Psoas muscle (tissue), 8 donors: ENCODE data around the gene ZFP82. TPM values are rescaled to one million over a fixed set of nuclear protein-coding genes. Genes with fewer than 3 reads are reported as not detected.

ENCODE experiments used
- ATAC-seq, 4 donors: fragments of 200-7000 bp; cut with Tn5 transposase; one replicate each; pipeline ENCODE4 v1.9.1; 2020; ENCODE audit warnings: moderate library complexity in 3 of 4, mild to moderate bottlenecking in 2 of 4
- DNase-seq, 2 donors: peaks; one replicate each; pipeline ENCODE4 v3.0.0-alpha.2; 2020
- H3K27ac ChIP-seq: fragments of 200-600 bp; one replicate; pipeline ENCODE4 v1.8.0; 2022
- H3K27me3 ChIP-seq, 3 donors: fragments of 200-600 bp in 1 of 3; one replicate each; pipeline versions ENCODE4 v1.6.1 to v1.8.0; 2013 to 2022; ENCODE audit warnings: low read length in 2 of 3, mild to moderate bottlenecking in 2 of 3, moderate library complexity in 1 of 3; ENCODE audit not compliant: insufficient read depth in 3 of 3
- H3K36me3 ChIP-seq, 2 donors: fragments of 200-600 bp in 1 of 2; one replicate each; pipeline versions ENCODE4 v1.6.1 to v1.8.0; 2013 to 2022; ENCODE audit warnings: low read depth in 1 of 2, mild to moderate bottlenecking in 1 of 2, moderate library complexity in 1 of 2; ENCODE audit not compliant: insufficient read depth in 1 of 2
- H3K4me1 ChIP-seq: fragments of 200-600 bp; one replicate; pipeline ENCODE4 v1.8.0; 2022
- H3K4me3 ChIP-seq: fragments of 200-600 bp; one replicate; pipeline ENCODE4 v1.8.0; 2022; ENCODE audit warnings: mild to moderate bottlenecking
- H3K9me3 ChIP-seq: fragments of 200-600 bp; one replicate; pipeline ENCODE4 v1.8.0; 2022
- WGBS, 3 donors: extraction: QIAGEN DNeasy Blood & Tissue Kit; methylation state at CpG; one replicate each; pipeline versions ENCODE4 v1.1.6 to v1.1.7; 2013; 5-methylcytosine and 5-hydroxymethylcytosine counted together
- intact Hi-C, 2 donors: fragments of 100-400 bp; cut with DNase I; formaldehyde crosslinking; loops; one replicate each; pipeline versions ENCODE4 v1.11.0 to v1.14.2; 2022
- polyA plus RNA-seq, 3 donors: library from polyadenylated mRNA; stranded (reverse); fragments of 200-250 nt; gene quantifications; one replicate each; pipeline ENCODE4 v1.2.3, GENCODE V29; 2013
- total RNA-seq, 4 donors: library from RNA; stranded (reverse); fragmentation: NEBNext Ultra II Directional in 2 of 4; extraction: Animal tissue kit (Norgen Biotek cat#: 25700) in 2 of 4; gene quantifications; one replicate each; pipeline versions ENCODE4 v1.2.1 to v1.2.4, GENCODE V29; 2021 to 2023
- TF ChIP-seq, protein P1 (sequence below): fragments of 200-600 bp; IDR thresholded peaks from one replicate; pipeline ENCODE4 v1.8.0; 2022; ENCODE audit warnings: antibody characterized with exemption
- donor health status: healthy with polysubstance abuse.
- donor health status: DM: no; HTN: no; CAD: no; lungs with moderate emphysema.
- donor health status: Bipolar disorder and iron deficiency.
- donor health status: healthy.
- donor health status: DM: yes; HTN: yes; CAD: no.
- donor health status: DM: no; HTN: no; CAD: no.
- donor health status: DM: no; HTN: no; CAD: no.
- donor health status: DM: yes; HTN: yes; CAD: no.

ZFP82 gene
- total and polyA plus RNA-seq, 7 donors: 0.55 to 2.1 (median 1.1) TPM

DNA sequence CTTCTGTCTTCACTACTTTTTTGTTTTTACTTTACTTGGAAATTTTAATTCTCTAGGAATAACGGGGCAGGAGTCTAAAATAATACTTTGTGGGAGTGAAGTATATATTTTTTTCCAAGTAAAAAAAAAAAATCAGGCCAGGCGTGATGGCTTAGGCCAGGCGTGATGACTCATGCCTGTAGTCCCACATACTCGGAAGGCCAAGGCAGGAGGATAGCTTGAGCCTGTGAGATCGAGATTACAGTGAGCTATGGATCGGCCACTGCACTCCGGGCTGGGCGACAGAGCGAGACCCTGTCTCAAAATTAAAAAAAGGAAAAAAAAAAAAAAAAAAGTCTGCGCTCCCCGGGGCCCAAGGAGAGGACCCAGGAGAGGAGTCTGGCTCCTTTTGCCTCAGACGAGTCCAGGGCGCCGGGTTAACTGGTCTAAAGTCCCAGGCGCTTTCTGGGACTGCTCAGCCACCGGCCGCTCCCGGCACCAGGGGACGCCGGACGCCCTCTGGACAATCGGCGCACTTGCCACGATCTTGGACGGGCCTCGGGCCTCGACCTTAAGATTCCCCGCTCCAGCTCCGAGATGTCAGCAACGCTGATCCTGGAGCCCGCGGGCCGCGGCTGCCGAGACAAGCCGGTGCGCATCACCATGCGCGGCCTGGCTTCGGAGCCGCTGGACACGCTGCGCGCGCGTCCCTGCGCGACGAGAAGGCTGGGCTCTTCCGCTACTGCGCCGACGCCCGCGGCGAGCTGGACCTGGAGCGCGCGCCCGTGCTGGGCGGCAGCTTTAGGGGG is 2.7 kb upstream of the ZFP82 start:
- H3K27ac ChIP-seq: no peak overlapping the region
- no peak for ATAC-seq
- peaks cover 8% of the 10 kb centered on the region for H3K4me1 ChIP-seq
- peak overlapping the region; percentile 60 for H3K4me3 ChIP-seq
- TF ChIP-seq, protein P1, sequence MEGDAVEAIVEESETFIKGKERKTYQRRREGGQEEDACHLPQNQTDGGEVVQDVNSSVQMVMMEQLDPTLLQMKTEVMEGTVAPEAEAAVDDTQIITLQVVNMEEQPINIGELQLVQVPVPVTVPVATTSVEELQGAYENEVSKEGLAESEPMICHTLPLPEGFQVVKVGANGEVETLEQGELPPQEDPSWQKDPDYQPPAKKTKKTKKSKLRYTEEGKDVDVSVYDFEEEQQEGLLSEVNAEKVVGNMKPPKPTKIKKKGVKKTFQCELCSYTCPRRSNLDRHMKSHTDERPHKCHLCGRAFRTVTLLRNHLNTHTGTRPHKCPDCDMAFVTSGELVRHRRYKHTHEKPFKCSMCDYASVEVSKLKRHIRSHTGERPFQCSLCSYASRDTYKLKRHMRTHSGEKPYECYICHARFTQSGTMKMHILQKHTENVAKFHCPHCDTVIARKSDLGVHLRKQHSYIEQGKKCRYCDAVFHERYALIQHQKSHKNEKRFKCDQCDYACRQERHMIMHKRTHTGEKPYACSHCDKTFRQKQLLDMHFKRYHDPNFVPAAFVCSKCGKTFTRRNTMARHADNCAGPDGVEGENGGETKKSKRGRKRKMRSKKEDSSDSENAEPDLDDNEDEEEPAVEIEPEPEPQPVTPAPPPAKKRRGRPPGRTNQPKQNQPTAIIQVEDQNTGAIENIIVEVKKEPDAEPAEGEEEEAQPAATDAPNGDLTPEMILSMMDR: no peak
- peaks cover 0 to 21% (median 7%) of the 10 kb centered on the region in 3 donors for H3K27me3 ChIP-seq
- intact Hi-C loops: no loop called here
- peak in 1 of 2 donors; percentile 18 for DNase-seq
- no peaks in the 10 kb centered on the region for H3K36me3 ChIP-seq
- WGBS, 3 donors: 6 to 7% (median 7%) methylated on average over 60 to 61 of the region's 61 CpGs
- H3K9me3 ChIP-seq: peaks cover 8% of the 10 kb centered on the region

DNA sequence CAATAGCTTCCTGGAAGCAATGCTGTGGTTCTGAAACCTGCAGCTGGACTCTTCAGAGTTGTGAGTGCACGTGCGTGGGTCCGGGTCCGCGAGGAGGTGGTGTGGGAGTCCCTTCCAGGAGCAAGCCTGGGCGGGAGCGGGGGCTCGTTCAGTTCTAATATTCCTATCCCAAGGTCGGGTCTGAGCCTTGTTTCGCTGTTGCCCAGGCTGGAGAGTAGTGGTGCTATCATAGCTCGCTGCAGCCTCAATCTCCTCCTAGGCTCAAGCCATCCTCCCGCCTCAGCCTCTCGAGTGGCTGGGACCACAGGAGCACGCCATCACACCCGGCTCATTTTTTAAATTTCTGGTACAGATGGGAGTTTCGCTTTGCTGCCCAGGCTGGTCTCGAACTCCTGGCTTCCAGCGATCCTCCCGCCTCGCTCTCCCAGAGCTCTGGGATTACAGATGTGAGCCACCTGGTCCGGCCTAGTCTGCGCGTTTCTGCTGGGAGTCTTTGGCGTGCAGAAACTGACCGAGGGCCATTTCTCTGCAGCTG is 625 bp downstream of the ZFP82 start:
- H3K27me3 ChIP-seq: peaks cover 0 to 21% (median 7%) of the 10 kb centered on the region in 3 donors
- H3K27ac ChIP-seq: peak overlapping the region; percentile 83
- H3K4me1 ChIP-seq: peaks cover 8% of the 10 kb centered on the region
- TF ChIP-seq, protein P1: no peak
- 12 to 24% (median 16%) methylated on average over 25 of the region's 25 CpGs for WGBS, 3 donors
- peaks cover 0 to 2% of the 10 kb centered on the region in 2 donors for H3K36me3 ChIP-seq
- intact Hi-C loops: no loop called here
- DNase-seq (no peak), ATAC-seq (no peak)
- H3K4me3 ChIP-seq: peak overlapping the region; percentile 95
- H3K9me3 ChIP-seq: peaks cover 17% of the 10 kb centered on the region

DNA sequence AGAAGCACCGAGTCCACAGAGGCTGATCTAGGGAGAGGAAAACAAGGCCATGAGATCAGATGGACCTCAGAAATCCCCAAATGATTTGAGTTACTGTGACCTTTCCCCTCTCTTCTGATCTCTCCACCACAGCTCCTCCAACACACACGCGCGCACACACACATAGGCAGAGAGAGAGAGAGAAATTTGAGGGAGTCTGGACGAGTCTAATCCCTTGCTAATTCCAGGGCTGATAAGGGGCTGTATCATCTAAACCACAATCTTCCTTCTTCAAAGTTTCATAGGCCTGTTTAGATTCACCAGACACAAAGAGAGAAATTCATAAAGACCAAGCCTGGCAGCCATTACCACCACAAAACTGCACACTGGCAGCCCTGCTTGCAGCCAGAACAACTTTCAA is 8.6 kb downstream of the ZFP82 start:
- intact Hi-C loops: no loop called here
- no peaks in the 10 kb centered on the region for H3K4me1 ChIP-seq
- peaks cover 20 to 54% of the 10 kb centered on the region in 2 donors for H3K36me3 ChIP-seq
- H3K27ac ChIP-seq: no peak overlapping the region
- no peaks in the 10 kb centered on the region for H3K27me3 ChIP-seq
- ATAC-seq: no peak
- TF ChIP-seq, protein P1: no peak
- WGBS, 3 donors: 84 to 96% (median 93%) methylated on average over 5 of the region's 5 CpGs
- DNase-seq: no peak
- peaks cover 29% of the 10 kb centered on the region for H3K9me3 ChIP-seq
- H3K4me3 ChIP-seq: no peak overlapping the region

DNA sequence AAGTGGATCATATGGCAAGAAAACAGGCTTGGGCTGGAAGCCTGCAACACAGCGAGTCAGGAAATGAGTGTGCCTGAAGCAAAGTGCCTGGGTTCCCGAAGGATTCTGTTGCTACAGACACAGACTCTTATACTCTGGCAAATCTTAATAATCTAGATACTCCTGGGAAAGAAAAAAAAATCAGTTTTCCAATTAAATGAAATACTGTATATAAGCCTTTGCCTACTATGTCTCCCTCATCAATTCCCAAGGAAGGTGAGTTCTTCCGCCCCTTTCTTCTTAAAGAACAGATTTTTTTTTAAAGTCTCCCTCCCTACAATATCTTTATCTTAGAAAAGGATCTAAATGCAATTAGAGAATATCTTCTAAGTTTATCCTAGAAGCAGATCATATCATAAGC is 10.3 kb downstream of the ZFP82 start:
- TF ChIP-seq, protein P1: no peak
- no peak overlapping the region for H3K4me3 ChIP-seq
- 93 to 99% (median 97%) methylated on average over 3 of the region's 3 CpGs for WGBS, 3 donors
- no peak for DNase-seq
- no peaks in the 10 kb centered on the region for H3K4me1 ChIP-seq
- H3K27ac ChIP-seq: no peak overlapping the region
- H3K9me3 ChIP-seq: peaks cover 20% of the 10 kb centered on the region
- intact Hi-C loops: no loop called here
- ATAC-seq: no peak
- H3K36me3 ChIP-seq: peaks cover 20 to 71% of the 10 kb centered on the region in 2 donors
- H3K27me3 ChIP-seq: no peaks in the 10 kb centered on the region
